ENCODE measurements around the gene ZNF750.

Gene ZNF750

DNA sequence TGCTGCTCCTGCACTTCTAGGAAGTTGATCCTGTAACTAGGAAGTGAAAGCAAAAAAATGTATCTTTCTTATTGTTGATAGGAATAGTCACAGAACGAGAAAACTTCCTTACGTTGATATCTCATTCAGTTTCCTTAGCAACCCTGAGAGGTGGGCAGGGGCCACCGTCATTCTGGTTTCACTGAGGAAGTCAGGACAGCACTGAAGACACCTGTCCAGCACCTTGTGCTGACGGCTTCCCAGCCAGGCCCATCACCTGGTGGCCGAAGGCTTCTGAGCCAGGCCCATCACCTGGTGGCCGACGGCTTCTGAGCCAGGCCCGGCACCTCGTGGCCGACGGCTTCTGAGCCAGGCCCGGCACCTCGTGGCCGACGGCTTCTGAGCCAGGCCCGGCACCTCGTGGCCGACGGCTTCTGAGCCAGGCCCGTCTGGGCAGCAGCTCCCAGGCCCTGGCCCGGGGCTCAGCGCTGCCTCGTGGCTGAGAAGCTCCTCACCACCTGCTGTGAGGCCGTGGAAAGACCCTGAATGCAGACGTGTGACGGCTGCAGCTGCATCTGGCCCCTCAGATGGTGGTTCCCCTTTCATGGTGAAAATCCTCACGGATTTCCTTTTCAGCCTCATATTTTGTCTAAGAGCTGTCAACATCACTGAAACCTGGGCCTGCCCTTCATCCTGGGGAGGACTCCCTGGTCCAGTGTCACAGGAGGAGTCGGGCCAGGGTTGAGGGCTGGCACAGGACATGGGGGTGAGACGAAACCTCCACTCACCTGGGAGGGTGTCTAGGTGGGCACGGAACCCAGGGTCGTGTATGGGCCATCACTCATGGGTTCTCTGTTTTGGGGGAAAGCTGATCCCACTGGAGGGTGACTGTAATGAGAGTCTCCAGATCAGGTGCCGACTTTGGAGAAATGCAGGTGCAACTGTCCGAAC, 33.0 kb upstream of the ZNF750 start:
- no peak for DNase-seq

DNA sequence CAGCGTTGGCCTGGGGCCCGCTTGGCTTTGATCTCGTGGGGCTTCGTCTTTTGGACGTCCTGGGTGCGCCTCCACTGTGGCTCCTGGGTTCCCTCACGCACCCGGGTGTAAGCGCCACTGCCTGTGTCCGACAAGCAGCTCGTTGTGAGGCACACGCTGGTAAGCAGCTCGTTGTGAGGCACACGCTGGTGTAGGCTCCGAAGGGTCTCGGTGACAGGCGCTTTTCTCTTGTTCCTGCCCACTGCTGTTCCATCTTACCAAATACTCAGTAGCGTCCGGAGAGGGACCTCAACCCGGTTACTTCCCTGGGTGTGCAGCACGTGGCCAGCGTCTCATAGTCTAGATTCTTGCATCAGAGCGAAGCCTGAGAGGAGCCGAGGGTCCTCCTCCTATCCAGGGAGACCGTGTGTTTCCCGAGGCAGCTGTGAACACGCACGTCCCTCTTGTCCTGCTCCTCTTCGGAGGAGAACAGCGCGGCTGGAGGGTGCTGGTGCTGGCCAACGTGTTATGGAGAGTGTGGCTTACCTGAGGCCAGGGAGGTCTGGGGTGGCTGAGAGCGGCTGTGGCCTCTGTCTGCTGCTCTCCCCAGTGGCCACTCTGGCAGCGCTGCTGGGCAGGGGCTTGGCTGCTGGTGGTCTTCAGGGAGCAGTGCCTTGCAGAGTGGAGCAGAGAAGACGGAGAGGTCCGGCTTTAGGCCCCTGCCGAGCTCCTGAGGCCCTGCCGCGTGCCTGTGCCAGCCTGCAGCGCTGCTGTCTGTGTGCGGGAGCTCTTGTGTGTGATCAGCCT, 32.1 kb upstream of the ZNF750 start:
- no peak for DNase-seq

- no peak for DNase-seq
Observed at GRCh38 chr17:82871056-82871775, 31.4 kb upstream of the ZNF750 start.

GRCh38 chr17:82870541-82870940, 30.7 kb upstream of the ZNF750 start:
- DNase-seq: no peak

DNA sequence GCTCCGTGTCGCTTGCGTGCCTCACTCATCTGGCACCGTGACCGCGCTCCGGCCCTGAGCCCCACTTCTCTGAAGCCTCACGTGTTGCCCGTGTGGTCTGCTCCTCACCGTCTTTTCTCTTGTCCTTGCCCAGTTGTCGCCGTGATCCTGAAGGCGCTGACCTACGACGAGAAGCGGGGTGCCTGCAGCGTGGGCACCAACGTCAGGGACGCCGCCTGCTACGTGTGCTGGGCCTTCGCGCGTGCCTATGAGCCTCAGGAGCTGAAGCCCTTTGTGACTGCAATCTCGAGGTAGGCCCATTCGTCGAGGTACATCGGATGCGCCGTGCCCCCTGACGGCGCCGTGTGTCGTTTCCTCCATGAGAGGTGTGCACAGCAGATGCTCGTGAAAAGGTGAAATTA, 30.3 kb upstream of the ZNF750 start:
- DNase-seq: no peak

DNA sequence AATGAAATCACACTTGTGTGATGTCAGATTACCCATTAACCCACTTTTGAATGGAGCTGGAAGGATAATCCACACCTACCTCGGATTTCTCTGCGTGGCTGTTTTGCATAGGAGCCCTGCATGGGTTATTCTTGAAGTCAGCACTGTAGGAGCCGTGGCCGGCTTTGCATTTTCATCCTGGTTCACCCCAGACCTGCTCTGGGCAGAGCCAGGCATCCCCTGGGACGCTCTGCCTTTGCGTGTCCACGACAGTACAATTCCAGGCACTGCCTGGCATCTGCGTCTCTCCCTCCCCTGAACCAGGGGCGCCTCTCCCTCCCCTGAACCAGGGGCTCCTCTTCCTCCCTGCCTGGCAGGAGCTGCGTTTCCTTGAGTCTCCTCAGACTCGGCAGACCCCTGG, 29.7 kb upstream of the ZNF750 start:
- DNase-seq: no peak

- DNase-seq: no peak
Observed at GRCh38 chr17:82868715-82869131, 28.9 kb upstream of the ZNF750 start.

GRCh38 chr17:82867763-82868325, 28.0 kb upstream of the ZNF750 start:
- DNase-seq: no peak

DNA sequence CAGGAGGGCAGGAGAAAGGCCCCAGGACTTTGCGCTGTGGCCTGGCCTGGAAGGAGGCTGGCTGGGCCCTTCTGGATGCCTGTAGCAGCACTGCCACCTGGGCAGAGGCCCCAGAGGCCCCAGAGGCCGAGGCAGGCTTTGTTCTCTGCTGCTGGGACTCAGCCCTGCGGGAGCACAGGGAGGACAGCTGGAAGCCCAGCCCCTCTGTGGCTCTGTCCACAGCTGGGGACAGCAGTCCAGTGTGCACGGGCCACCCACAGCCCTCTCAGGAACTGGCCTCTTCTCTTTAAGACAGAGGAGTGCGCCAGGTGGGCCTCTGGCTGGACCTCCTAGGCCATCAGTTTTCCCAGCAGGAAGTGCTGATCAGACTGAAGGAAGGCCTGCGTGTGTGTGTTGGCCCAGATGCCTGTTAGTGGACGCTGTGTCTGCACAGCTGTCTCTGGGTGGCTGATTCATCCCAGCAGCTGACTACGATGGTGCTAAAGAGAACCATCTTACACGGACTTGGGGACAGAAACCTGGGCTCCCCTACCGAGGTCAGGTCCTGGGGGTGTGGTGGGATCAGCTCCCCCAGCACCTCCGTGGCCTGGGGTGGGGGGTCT, 26.9 kb upstream of the ZNF750 start:
- no peak for DNase-seq

DNA sequence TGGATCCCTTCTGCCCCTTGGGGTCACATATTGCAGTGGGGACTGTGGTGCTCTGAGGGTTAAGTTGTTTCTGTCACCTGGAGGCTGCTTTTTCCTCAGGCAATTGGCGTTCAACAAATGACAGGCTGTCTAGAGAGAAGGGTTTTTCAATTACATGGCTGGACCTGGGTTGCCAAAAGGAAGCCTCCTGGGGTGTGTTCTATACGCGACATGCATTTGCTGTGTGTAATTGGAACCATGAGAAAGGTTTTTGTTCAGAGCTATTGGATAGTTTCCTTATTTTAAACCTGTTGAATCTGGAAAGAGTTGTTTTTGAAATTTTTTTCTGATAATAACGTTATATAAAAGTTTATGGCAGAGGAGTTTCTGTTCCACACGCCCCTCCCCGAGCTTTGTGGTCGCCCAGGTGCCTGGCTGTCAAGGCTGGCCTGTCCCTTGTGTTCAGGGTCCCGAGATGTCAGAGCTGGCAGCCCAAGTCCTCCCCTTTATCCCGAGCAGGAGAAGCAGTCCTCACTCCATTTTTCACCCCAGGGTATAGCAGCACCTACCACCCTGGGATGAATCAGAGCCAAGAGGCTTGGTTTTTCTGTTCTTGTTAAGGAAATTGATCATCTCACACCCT, 26.1 kb upstream of the ZNF750 start:
- DNase-seq: no peak

GRCh38 chr17:82865274-82865673, 25.5 kb upstream of the ZNF750 start:
- no peak for DNase-seq

DNA sequence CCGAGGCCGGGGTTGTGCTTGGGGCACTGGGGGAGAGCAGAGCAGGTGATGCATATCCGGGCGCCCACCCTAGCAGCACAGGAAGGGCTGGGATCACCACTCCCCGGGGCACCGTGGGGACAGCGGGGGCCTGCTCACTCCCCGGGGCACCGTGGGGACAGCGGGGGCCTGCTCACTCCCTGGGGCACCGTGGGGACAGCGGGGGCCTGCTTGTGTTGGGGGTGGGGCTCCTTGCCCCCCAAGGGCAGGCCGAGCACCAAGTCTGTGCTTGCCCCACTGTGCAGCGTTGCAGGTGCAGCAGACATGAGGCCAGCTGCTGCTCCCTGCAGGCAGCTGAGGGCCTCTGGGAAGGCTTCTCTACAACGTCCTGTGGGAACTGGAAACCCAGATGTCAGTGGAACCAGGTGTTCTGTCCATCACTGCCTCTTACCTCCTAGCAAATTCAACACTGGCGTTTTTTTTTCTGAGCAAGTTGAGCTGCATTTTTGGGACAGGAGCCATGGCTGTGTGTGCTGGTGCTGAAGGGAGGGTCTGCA, 25.0 kb upstream of the ZNF750 start:
- DNase-seq: no peak

DNA sequence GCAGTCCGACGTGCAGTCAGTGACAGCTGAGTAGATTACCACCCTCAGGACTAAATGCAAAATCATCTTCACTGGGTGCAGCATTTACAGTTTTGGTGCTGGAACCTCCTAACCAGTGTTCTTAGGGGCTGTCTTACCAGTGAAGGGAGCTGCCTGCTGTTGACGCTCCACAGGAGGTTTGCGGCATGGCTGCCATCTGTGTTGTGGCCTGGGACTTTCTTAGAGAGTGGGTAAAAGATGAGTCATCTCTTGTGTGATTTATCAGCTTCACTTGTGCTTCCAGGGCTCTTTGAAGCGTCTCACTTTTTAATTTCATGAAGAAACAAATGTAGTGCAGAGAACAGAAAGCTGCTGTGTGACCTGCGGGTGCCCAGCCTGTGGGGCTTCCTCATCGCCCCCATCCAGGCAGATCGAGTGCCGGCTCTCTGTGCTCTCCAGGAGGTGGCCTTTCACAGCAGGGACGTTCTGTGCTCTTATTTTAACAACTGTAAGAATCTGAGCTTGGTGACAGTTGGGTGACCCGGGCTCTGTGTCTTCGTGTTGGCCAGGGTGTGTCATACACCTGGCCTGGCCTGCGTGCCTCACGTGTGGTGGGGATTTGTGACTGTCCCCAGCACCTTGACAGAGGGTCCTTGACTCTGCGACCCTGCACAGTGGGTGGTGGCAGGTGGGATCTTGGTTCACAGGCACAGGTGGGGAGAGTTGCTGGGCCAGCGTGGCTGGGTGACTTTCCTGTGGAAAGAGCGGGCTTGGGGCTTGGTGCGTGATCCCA, 24.3 kb upstream of the ZNF750 start:
- peak; percentile 68 for DNase-seq

DNA sequence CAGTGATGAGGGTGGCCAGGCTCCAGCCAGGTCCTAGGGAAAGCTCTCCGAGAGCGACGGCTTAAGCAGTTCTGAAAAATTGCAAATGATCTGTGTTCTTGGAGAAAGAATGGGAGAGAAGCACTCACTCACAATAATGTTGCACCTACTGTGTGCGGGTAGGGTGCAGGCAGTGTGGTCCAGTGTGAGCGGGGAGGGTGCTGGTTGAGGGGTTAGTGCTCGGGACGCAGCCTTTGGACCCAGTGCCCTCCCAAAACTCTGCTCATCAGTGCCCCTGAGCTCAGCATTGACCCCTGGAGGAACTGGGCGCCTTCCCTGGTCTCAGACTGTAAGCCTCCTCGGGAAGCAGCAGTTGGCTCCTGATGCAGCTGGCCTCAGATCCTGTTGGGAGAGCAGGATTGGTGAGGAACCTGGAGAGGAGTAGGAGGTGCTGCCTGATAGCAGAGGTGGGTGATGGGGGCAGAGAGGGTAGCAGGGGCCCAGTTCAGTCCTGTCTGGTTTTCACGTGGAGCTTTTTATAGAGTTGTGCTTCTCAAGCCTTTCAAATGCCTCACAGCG, 23.6 kb upstream of the ZNF750 start:
- DNase-seq: no peak

- no peak for DNase-seq
Observed at GRCh38 chr17:82862737-82863382, 23.0 kb upstream of the ZNF750 start.

GRCh38 chr17:82862191-82862590, 22.4 kb upstream of the ZNF750 start:
- no peak for DNase-seq

DNA sequence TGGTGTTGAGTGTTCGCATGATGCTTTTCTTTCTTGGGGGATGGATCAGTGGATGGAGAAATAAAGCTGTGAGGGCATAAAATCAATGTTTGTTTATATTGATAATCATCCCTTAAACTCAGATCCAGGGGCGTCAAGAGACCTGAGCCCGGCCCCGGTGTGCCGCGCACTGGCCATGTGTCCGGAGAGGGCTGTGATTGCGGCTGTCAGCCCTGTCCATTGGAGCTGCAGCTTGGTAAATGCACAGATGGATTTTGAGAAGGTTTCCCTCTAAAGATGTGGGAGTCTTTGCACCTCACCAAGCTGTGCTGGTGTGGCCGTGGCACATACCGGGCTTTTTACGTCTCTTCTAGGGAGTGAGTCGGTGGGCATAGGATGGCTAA, 21.6 kb upstream of the ZNF750 start:
- no peak for DNase-seq

GRCh38 chr17:82860606-82861392, 21.0 kb upstream of the ZNF750 start:
- DNase-seq: no peak
